ENCODE data around the gene PRF1.

Gene PRF1

DNA sequence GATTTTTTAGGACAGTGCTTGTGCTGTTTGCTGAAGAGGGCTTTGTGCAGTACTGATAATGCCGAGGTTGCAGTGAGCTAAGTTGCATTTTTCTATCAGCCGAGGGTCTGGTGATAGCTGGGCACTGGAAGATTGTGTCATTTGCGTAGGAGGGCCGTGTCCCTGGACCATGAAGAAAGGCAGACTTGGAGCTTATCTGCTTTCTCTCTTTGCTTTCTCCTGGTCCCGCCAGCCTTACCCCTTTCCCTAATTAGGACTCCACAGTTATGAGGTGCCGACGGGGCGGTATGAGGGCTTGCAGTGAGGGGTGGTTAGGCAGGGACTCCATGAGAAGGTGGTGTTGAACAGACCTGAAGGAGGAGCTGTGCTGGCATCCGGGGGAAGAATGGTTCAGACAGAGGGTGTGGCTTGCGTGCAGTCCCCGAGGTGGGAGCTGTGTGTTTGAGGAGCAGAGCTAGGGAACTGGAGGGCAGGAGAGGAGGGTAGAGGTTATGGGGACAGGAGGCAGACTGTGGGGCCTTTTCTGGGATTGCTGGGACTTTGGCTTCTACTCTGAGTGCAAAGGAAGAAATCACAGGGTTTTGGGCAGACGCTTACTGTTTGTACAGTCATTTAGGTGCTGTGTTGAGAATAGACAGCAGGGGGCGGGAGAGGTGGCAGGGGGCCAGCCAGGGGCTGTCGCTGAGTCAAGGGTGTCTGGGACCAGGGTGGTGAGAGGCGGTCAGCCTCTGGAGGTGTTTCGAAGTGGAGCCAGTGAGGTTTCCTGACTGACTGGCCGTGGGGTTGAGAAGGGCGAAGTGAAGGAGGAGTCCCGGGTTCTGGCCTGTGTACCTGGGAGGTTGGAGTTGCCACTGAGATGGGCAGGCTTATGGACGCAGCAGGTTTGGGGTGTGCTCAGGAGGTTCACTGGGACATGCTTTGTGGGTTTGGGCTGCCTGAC is 43.4 kb downstream of the PRF1 start:
- peak; percentile 59 for DNase-seq

DNA sequence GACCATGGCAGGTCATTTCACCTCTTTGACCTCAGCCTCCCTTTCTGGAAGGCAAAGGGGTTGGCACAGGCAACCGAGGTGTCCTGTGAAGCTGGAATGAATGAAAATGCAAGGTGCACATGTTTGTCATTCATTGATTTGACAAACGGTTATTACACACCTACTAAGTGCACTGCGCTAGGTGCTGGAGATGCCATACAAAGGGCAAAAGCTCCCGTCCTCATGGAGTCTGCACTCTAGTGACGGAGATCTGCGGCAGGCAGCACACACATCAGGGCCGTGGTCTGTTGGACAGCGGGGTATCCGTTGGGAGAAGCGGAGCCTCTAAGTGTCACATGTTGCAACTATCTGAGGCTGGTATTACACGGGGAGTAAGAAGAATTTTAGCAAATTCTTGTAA is 44.2 kb downstream of the PRF1 start:
- DNase-seq, result no peak

DNA sequence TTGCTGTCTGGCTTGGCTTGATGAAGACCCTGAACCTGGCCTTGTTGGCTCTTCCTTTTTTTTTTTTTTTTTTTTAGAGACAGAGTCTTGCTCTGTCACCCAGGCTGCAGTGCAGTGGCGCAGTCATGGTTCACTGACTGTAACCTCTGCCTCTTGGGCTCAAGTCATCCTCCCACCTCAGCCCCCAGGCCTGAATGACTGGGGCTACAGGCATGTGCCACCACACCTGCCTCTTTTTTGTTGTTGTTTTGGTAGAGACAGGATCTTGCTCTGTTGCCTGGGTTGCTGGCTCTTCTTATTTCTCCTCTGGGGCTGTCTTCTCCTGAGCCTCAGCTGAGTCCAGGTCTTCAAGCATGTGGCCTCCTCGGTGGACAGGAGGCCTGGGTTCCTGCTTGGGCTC is 44.7 kb downstream of the PRF1 start:
- DNase-seq, result no peak

DNA sequence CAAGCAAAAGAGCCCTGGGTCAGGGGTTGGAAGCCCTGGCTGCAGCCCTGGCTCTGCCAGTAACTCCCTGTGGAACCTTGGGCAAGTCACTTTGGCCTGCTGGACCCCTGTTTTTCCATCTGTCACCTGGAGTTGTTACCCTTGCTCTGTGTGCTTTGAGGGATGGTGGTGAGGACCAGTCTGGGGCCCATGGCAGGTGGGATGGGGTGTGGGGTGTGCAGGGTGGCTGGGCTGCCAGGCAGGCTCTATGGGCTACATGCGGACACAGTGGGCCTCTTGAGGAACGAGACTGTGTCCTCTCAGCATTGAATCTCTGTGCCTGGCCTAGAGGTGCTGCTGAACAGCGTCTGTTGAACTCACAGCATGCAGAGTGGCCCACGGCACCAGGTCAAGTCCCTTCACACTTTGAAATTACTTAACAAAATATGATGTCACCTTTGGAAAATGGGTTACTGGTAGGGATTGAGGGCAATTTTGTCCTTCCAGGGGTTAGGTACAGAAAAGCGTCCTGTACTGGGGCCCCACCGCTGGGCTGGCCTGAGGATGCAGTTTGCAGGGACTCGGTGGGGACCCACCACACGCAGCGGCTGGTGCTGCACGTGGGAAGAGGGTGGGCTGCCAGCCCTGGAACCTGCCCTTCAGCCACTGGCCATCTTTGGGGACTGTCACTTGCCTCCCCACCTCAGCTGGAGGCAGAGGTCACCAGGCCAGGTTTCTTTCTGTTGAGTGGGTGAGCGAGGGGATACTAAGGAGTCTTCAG is 45.3 kb downstream of the PRF1 start:
- DNase-seq, result no peak

DNA sequence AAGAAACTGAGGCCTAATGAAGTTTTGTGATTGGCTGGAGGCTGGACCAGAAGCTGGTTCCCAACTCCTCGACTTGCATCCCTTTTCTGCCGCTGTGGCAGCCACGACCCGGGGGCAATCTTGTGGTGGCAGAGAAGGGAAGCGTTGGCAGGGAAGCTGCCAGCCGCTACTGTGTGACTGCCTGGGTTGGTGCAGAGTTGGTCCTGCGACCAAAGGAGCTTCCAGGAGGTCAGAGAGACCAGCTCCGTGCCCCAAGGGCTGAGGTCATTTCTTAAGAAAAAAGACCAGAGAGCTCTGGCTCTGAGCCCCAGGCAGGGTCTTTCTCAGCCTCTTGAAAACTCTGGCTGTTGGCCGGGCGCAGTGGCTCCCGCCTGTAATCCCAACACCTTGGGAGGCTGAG is 47.2 kb downstream of the PRF1 start:
- DNase-seq, result no peak

DNA sequence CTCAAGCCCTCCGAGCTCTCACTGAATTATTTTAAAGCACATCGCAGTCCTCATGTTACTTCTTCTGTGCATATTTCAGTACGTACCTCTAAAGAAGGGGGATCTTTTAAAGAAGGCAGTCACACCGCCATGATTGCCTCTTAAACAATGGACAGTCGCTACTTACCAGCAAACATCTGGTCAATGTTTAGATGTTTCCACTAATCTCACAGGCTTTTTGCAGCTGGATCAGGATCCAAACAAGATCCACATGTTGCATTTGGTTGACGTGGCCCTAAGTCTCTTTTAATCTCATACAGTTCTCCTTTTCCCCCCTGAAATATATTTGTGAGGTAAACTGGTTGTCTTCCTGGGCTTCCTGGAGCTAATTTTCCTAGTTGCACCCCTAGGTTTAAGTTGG is 50.0 kb downstream of the PRF1 start:
- DNase-seq, result no peak

DNA sequence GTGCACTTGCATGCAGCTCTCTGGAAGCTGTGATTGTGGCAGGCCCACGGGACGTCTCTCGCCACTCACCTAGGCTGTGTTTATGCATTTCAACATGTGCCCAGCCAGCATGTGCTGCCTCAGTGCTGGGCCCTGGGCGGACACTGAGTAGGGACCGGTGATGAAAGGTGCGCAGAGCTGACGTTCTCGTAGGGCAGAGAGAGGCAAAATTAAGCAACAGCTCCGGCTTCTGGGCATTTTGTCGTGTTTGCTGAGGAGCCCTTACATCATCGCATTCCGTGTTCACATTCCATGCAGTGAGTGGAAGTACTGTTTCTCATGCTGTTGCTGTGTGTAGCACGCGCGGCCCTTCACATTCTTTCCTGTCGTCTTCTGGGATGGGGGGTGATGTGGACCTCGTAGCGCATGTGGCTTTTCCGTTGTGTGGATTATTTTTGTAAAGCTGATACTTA is 50.5 kb downstream of the PRF1 start:
- no peak for DNase-seq

DNA sequence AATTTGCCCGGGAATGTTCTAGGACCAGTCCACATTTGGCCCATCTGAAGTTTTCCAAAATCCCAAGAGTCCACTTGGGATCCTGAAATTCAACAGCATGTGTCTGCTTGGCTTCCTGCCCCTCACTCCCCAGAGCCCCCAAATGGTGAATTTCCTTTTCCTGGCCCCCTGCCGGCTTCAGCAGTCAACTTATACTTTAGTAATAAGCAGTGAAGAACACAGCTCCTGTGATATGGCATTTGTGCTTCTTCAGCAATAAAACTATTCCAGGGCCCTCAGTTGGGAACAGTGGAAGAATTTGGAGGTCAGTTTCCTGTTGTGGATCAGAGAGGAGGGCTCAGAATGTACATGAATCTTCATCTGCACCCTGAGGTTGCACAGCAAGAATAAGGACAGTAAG is 51.1 kb downstream of the PRF1 start:
- no peak for DNase-seq

DNA sequence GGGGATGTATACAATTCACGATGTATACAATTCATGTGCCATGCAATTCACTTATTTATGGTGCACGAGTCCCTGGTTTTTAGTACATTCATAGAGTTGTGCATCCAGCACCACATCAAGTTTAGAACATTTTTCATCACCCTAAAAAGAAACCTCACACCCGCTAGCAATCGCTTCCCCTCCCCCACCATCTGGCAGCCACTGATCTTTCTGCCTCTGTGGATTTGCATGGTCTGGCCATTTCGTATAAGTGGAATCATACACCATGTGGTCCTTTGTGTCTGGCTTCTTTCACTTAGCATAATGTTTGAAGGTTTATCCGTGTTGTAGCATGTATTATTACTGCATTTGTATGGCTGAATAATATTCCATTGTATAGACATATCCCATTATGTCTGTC is 52.1 kb downstream of the PRF1 start:
- no peak for DNase-seq

DNA sequence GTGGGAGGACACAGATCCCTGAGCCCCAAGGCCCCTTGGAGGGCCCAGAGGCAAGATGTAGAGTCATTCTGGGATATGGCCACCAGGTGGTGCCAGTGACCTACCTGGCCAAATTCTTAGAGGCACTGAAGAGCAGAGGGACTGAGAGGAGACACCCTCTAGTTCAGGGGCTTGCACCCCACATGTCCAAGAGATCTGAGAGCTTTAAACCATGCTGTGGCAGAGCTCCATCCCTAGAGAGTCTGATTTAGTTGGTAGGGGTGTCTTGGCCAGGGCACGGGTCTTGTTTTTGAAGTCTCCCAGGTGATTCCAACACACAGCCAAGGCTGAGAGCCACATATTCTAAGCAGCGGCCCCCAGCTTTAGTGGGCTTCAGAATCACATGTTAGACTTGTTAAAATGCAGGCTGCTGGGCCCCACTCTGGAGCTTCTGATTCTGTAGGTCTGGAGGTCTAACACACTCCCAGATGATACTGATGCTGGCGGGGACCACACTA is 52.5 kb downstream of the PRF1 start:
- DNase-seq, result peak; percentile 71

DNA sequence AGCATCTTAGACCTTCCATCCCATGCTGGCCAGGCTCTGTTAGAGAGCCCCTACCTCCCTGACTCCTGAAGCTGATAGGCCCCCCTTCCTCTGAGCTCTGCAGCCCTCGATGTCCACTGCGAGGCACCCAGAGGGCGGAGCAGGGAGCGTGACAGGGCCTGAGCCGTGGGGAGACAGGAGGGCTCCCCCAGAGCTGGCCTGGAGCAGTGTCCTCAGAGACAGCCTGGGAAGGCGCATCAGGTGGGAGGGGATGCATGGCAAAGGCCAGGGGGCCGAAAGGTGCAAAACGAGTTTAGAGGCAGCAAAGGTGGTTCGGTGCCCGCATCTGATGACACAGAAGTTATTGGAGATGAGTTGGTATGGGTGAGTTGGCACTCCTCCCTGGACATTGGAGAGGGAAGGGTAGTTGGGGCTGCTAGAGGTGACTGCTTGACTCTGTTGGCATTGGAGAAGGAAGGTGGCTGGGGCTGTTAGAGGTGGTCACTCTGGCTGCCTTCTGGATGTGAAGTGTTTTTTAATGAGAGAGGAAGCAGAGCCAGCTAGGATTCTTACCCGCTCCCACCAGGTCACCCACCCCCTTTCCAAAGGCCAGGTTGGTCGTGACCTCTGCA is 53.1 kb downstream of the PRF1 start:
- DNase-seq, result no peak
